Cardiac muscle cell (in vitro differentiated cells and primary cell): ENCODE results near the gene CCDC171. TPM values are rescaled to one million over a fixed set of nuclear protein-coding genes. Genes with fewer than 3 reads are reported as not detected.

Source experiments
- DNase-seq, 2 donors: peaks; one replicate each; pipeline versions ENCODE4 v3.0.0 to v3.0.0-alpha.2; 2010 to 2017; ENCODE audit warnings: low read depth in 1 of 2, low spot score in 1 of 2
- H3K27ac ChIP-seq: fragments of 200-600 bp; sonication (generic); 2 replicates; pipeline ENCODE4 v1.5.1; 2016
- H3K27me3 ChIP-seq: fragments of 200-600 bp; sonication (generic); 2 replicates; pipeline ENCODE4 v1.6.0; 2016; ENCODE audit warnings: control low read depth
- H3K36me3 ChIP-seq: fragments of 200-600 bp; sonication (generic); 2 replicates; pipeline ENCODE4 v1.5.1; 2016; ENCODE audit warnings: control low read depth
- H3K4me1 ChIP-seq: fragments of 200-600 bp; sonication (generic); 2 replicates; pipeline ENCODE4 v1.8.1; 2017; ENCODE audit warnings: low read depth, mild to moderate bottlenecking, mixed run types
- H3K4me3 ChIP-seq: fragments of 200-600 bp; sonication (generic); 2 replicates; pipeline ENCODE4 v1.5.1; 2016; ENCODE audit warnings: mild to moderate bottlenecking
- H3K9me3 ChIP-seq: fragments of 200-600 bp; sonication (generic); 2 replicates; pipeline ENCODE4 v1.5.1; 2017; ENCODE audit warnings: low read depth, mild to moderate bottlenecking, control low read depth
- polyA plus RNA-seq: library from polyadenylated mRNA; unstranded; fragments of >200 nt; fragmentation: Nextera tagmentation; extraction: Ambion mirVana; gene quantifications from 2 replicates; pipeline ENCODE4 v1.2.1, GENCODE V29; 2016
- total RNA-seq: library from RNA; depleted of rRNA; stranded (reverse); fragments of >200 nt; gene quantifications from 2 replicates; pipeline ENCODE4 v1.2.3, GENCODE V29; 2016
- TF ChIP-seq, protein P1 (sequence below): IDR thresholded peaks from 2 replicates; pipeline ENCODE4 v1.5.1; 2012; ENCODE audit warnings: low read depth, mild to moderate bottlenecking, low read length

Gene CCDC171
- total and polyA plus RNA-seq, 2 experiments from 2014 or later: 2.8 to 4.5 TPM

DNA sequence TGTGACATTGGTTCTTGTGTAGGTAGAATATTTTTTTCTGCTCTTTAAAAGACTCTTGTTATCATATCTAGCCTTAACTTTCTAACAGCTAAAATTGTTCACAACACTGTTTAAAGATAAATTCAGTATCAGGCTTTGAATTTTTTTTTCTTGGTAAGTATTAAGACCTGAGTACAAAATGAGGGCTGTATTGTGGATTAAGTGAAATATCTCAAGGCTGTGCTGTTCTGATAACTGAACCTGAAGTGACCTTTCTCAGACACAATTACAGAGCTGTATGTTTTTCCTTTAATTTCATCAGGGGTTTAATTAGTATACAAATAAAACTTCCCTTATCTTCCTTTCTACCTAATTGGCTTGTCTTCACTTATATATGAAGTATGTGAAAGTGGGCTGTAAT, 290.5 kb downstream of the CCDC171 start:
- Histone ChIP-seq H3K4me1 (no peaks in the 10 kb centered on the region), H3K9me3 (no peaks in the 10 kb centered on the region), H3K4me3 (no peak overlapping the region), H3K36me3 (no peaks in the 10 kb centered on the region), H3K27me3 (no peaks in the 10 kb centered on the region), H3K27ac (no peak overlapping the region)
- no peak for DNase-seq
- TF ChIP-seq, protein P1, sequence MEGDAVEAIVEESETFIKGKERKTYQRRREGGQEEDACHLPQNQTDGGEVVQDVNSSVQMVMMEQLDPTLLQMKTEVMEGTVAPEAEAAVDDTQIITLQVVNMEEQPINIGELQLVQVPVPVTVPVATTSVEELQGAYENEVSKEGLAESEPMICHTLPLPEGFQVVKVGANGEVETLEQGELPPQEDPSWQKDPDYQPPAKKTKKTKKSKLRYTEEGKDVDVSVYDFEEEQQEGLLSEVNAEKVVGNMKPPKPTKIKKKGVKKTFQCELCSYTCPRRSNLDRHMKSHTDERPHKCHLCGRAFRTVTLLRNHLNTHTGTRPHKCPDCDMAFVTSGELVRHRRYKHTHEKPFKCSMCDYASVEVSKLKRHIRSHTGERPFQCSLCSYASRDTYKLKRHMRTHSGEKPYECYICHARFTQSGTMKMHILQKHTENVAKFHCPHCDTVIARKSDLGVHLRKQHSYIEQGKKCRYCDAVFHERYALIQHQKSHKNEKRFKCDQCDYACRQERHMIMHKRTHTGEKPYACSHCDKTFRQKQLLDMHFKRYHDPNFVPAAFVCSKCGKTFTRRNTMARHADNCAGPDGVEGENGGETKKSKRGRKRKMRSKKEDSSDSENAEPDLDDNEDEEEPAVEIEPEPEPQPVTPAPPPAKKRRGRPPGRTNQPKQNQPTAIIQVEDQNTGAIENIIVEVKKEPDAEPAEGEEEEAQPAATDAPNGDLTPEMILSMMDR: no peak

DNA sequence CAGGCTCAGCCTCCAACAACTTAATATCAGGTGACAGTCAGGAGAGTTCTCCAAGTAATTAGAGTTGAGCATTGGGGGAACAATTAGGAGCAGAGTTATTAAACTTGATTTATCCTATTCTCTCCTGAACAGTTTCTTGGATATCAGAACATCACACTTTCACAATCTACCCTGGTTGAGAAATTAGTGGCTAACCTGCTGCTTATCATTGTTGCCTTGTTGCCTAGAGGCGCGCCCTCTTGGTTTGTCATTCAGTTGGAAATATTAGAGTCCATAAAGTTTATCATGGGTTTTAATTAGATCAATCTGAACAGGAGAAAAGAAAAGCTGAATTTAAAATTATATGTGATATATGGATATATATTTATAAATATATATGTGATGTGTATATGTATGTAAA, 291.1 kb downstream of the CCDC171 start:
- DNase-seq: no peak
- TF ChIP-seq, protein P1: no peak
- Histone ChIP-seq H3K4me3 (no peak overlapping the region), H3K9me3 (no peaks in the 10 kb centered on the region), H3K36me3 (no peaks in the 10 kb centered on the region), H3K27ac (no peak overlapping the region), H3K4me1 (no peaks in the 10 kb centered on the region), H3K27me3 (no peaks in the 10 kb centered on the region)

DNA sequence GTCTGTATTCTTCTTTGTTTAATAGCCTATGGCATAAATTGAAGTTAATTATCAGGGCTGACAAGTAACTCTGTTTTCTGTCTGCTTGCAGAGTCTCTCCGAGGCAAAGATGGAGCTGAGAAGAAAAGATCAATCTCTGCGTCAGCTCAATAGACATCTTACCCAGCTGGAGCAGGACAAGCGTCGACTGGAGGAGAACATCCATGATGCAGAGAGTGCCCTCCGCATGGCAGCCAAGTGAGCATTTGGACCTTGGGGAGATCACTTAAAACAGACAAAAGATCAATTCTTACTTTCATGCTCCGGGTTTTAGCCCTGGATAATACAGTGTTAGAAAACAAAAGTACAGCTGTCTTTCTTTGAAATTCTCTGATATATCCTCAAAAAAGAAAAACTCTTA, 293.8 kb downstream of the CCDC171 start:
- H3K27ac ChIP-seq: no peak overlapping the region
- no peak overlapping the region for H3K4me3 ChIP-seq
- no peaks in the 10 kb centered on the region for H3K27me3 ChIP-seq
- no peaks in the 10 kb centered on the region for H3K4me1 ChIP-seq
- no peaks in the 10 kb centered on the region for H3K36me3 ChIP-seq
- H3K9me3 ChIP-seq: no peaks in the 10 kb centered on the region
- no peak for DNase-seq
- TF ChIP-seq, protein P1: no peak

DNA sequence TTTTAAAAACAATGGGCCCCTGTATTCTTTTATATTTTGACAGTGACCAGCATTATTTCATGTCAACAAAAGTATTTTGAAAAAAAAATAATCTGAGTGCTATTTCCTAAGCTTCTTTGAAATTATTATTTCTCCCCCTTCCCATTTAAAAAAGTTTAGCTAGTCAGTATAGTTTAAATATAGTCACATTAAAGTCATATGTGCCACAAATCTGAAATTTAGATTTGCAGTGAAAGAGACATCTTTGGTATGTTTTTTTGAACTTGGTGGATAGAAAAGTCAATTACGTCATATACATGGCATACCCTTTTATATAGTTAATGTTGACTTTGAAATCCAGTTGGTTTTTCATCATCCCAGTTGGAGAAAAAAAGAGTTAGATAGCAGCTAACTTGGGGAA, 297.0 kb downstream of the CCDC171 start:
- H3K4me1 ChIP-seq: no peaks in the 10 kb centered on the region
- H3K36me3 ChIP-seq: no peaks in the 10 kb centered on the region
- H3K9me3 ChIP-seq: no peaks in the 10 kb centered on the region
- DNase-seq: no peak
- no peak overlapping the region for H3K4me3 ChIP-seq
- no peak overlapping the region for H3K27ac ChIP-seq
- TF ChIP-seq, protein P1: no peak
- H3K27me3 ChIP-seq: no peaks in the 10 kb centered on the region

DNA sequence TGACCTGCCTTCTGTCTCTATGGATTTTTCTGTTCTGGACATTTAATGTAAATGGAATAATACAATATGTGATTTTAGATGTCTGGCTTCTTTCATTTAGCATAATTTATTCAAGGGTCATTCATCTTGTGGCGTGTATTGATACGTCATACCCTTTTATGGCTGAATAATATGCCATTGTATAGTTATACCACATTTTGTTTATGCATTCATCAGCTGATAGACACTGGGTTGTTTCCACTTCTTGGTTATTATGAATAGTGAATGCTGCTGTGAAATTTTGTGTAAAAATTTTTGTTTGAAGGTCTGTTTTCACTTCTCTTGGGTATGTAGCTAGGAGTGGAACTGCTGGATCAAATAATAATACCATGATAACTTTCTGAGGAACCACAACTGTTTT, 298.9 kb downstream of the CCDC171 start:
- TF ChIP-seq, protein P1: no peak
- H3K4me3 ChIP-seq: no peak overlapping the region
- no peaks in the 10 kb centered on the region for H3K4me1 ChIP-seq
- no peak for DNase-seq
- no peaks in the 10 kb centered on the region for H3K9me3 ChIP-seq
- H3K27me3 ChIP-seq: no peaks in the 10 kb centered on the region
- H3K27ac ChIP-seq: no peak overlapping the region
- no peaks in the 10 kb centered on the region for H3K36me3 ChIP-seq

DNA sequence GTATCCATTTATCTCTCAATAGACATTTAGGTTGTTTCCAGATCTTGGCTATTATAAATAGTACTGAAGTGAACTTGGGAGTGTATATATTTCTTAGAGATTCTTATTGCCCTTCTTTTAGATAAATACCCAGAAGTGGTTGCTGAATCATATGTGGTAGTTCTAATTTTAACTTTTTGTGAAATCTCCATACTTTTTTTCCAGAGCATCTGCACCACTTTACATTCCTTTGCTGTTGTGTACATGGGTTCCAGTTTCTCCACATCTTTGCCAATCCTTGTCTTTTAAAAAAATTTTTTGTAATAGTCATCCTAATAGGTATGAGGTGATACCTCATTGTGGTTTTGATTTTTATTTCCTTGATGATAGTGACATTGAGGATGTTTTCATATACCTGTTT, 303.7 kb downstream of the CCDC171 start:
- TF ChIP-seq, protein P1: no peak
- H3K4me3 ChIP-seq: no peak overlapping the region
- no peaks in the 10 kb centered on the region for H3K36me3 ChIP-seq
- H3K27ac ChIP-seq: no peak overlapping the region
- H3K4me1 ChIP-seq: no peaks in the 10 kb centered on the region
- peak in 1 of 2 donors; percentile 27 for DNase-seq
- H3K27me3 ChIP-seq: no peaks in the 10 kb centered on the region
- H3K9me3 ChIP-seq: no peaks in the 10 kb centered on the region
